GM23338 (cell line): Measurements from ENCODE around the gene COA4.

Experiments used
- CREB1 ChIP-seq: fragments of 250-450 bp; sonication (Bioruptor Pico); IDR thresholded peaks from 2 replicates; pipeline ENCODE4 v1.5.0; 2020; ENCODE audit warnings: low read depth, mild to moderate bottlenecking, moderate library complexity
- CTCF ChIP-seq, 2 experiments: fragments of 200-600 bp in 1 of 2; sonication (generic) in 1 of 2; conservative IDR thresholded peaks; 2 replicates each; pipeline versions ENCODE4 v1.5.1 to v1.6.1; 2016 to 2017; ENCODE audit warnings: antibody characterized with exemption in 2 of 2, low read depth in 2 of 2, mild to moderate bottlenecking in 2 of 2, moderate library complexity in 1 of 2
- ETS1 ChIP-seq: IDR thresholded peaks from 2 replicates; pipeline ENCODE4 v1.6.1; 2016; ENCODE audit warnings: antibody characterized with exemption
- EZH2 ChIP-seq: fragments of 200-600 bp; sonication (generic); IDR thresholded peaks from one replicate; pipeline ENCODE4 v1.8.0; 2017; ENCODE audit warnings: antibody characterized with exemption, mild to moderate bottlenecking, low read depth; ENCODE audit not compliant: unreplicated experiment
- EZH2phosphoT487 ChIP-seq: fragments of 200-600 bp; sonication (generic); IDR thresholded peaks from one replicate; pipeline ENCODE4 v1.8.1; 2018; ENCODE audit warnings: antibody characterized with exemption; ENCODE audit not compliant: unreplicated experiment
- JUNB ChIP-seq: IDR thresholded peaks from one replicate; pipeline ENCODE4 v1.6.1; 2016; ENCODE audit warnings: antibody characterized with exemption; ENCODE audit not compliant: unreplicated experiment
- NANOG ChIP-seq: IDR thresholded peaks from 2 replicates; pipeline ENCODE4 v1.6.1; 2016; ENCODE audit warnings: antibody characterized with exemption, borderline replicate concordance
- POLR2AphosphoS5 ChIP-seq: IDR thresholded peaks from 2 replicates; pipeline ENCODE4 v1.6.1; 2016; ENCODE audit warnings: antibody characterized with exemption, low read depth
- STAT1 ChIP-seq: IDR thresholded peaks from one replicate; pipeline ENCODE4 v1.6.1; 2016; ENCODE audit warnings: antibody characterized with exemption; ENCODE audit not compliant: unreplicated experiment
- ZNF114 ChIP-seq: fragments of 250-450 bp; sonication (Bioruptor Pico); IDR thresholded peaks from 2 replicates; pipeline ENCODE4 v1.5.0; 2020; ENCODE audit warnings: mild to moderate bottlenecking, moderate library complexity
- ZNF331 ChIP-seq: fragments of 250-450 bp; sonication (Bioruptor Pico); IDR thresholded peaks from 2 replicates; pipeline ENCODE4 v1.5.0; 2020; ENCODE audit warnings: low read depth, mild to moderate bottlenecking, moderate library complexity
- TF ChIP-seq, protein P1 (sequence below): IDR thresholded peaks from one replicate; pipeline ENCODE4 v1.6.1; 2018; ENCODE audit warnings: antibody characterized with exemption; ENCODE audit not compliant: unreplicated experiment
- TF ChIP-seq, protein P2 (sequence below): fragments of 250-450 bp; sonication (Bioruptor Pico); IDR thresholded peaks from 2 replicates; pipeline ENCODE4 v1.5.0; 2020; ENCODE audit warnings: mild to moderate bottlenecking, moderate library complexity

- TF ChIP-seq POLR2AphosphoS5 (no peak), CTCF (conservative IDR thresholded peaks at IDR 0.05; ENCODE audit: low read depth in 2 of 2) (no peak), EZH2 (no peak), EZH2phosphoT487 (no peak), ZNF114 (CRISPR knock-in tag) (no peak), CREB1 (CRISPR knock-in tag) (no peak), JUNB (no peak), NANOG (no peak), STAT1 (no peak), ZNF331 (CRISPR knock-in tag) (no peak), ETS1 (no peak)
- TF ChIP-seq, protein P1, sequence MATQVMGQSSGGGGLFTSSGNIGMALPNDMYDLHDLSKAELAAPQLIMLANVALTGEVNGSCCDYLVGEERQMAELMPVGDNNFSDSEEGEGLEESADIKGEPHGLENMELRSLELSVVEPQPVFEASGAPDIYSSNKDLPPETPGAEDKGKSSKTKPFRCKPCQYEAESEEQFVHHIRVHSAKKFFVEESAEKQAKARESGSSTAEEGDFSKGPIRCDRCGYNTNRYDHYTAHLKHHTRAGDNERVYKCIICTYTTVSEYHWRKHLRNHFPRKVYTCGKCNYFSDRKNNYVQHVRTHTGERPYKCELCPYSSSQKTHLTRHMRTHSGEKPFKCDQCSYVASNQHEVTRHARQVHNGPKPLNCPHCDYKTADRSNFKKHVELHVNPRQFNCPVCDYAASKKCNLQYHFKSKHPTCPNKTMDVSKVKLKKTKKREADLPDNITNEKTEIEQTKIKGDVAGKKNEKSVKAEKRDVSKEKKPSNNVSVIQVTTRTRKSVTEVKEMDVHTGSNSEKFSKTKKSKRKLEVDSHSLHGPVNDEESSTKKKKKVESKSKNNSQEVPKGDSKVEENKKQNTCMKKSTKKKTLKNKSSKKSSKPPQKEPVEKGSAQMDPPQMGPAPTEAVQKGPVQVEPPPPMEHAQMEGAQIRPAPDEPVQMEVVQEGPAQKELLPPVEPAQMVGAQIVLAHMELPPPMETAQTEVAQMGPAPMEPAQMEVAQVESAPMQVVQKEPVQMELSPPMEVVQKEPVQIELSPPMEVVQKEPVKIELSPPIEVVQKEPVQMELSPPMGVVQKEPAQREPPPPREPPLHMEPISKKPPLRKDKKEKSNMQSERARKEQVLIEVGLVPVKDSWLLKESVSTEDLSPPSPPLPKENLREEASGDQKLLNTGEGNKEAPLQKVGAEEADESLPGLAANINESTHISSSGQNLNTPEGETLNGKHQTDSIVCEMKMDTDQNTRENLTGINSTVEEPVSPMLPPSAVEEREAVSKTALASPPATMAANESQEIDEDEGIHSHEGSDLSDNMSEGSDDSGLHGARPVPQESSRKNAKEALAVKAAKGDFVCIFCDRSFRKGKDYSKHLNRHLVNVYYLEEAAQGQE: no peak
- TF ChIP-seq, protein P2, sequence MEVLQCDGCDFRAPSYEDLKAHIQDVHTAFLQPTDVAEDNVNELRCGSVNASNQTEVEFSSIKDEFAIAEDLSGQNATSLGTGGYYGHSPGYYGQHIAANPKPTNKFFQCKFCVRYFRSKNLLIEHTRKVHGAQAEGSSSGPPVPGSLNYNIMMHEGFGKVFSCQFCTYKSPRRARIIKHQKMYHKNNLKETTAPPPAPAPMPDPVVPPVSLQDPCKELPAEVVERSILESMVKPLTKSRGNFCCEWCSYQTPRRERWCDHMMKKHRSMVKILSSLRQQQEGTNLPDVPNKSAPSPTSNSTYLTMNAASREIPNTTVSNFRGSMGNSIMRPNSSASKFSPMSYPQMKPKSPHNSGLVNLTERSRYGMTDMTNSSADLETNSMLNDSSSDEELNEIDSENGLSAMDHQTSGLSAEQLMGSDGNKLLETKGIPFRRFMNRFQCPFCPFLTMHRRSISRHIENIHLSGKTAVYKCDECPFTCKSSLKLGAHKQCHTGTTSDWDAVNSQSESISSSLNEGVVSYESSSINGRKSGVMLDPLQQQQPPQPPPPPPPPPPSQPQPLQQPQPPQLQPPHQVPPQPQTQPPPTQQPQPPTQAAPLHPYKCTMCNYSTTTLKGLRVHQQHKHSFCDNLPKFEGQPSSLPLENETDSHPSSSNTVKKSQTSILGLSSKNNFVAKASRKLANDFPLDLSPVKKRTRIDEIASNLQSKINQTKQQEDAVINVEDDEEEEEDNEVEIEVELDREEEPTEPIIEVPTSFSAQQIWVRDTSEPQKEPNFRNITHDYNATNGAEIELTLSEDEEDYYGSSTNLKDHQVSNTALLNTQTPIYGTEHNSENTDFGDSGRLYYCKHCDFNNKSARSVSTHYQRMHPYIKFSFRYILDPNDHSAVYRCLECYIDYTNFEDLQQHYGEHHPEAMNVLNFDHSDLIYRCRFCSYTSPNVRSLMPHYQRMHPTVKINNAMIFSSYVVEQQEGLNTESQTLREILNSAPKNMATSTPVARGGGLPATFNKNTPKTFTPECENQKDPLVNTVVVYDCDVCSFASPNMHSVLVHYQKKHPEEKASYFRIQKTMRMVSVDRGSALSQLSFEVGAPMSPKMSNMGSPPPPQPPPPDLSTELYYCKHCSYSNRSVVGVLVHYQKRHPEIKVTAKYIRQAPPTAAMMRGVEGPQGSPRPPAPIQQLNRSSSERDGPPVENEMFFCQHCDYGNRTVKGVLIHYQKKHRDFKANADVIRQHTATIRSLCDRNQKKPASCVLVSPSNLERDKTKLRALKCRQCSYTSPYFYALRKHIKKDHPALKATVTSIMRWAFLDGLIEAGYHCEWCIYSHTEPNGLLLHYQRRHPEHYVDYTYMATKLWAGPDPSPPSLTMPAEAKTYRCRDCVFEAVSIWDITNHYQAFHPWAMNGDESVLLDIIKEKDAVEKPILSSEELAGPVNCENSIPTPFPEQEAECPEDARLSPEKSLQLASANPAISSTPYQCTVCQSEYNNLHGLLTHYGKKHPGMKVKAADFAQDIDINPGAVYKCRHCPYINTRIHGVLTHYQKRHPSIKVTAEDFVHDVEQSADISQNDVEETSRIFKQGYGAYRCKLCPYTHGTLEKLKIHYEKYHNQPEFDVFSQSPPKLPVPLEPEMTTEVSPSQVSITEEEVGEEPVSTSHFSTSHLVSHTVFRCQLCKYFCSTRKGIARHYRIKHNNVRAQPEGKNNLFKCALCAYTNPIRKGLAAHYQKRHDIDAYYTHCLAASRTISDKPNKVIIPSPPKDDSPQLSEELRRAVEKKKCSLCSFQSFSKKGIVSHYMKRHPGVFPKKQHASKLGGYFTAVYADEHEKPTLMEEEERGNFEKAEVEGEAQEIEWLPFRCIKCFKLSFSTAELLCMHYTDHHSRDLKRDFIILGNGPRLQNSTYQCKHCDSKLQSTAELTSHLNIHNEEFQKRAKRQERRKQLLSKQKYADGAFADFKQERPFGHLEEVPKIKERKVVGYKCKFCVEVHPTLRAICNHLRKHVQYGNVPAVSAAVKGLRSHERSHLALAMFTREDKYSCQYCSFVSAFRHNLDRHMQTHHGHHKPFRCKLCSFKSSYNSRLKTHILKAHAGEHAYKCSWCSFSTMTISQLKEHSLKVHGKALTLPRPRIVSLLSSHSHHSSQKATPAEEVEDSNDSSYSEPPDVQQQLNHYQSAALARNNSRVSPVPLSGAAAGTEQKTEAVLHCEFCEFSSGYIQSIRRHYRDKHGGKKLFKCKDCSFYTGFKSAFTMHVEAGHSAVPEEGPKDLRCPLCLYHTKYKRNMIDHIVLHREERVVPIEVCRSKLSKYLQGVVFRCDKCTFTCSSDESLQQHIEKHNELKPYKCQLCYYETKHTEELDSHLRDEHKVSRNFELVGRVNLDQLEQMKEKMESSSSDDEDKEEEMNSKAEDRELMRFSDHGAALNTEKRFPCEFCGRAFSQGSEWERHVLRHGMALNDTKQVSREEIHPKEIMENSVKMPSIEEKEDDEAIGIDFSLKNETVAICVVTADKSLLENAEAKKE (CRISPR knock-in tag): no peak
These were observed 25.4 kb downstream of the COA4 start for GRCh38 chr11:73851046-73851764.
